Measurements from ENCODE around the gene COL6A2. TPM values are rescaled to one million over a fixed set of nuclear protein-coding genes. Genes with fewer than 3 reads are reported as not detected.

COL6A2 gene
- total and polyA plus RNA-seq, 2 experiments from 2014 or later, result 509 to 832 TPM

DNA sequence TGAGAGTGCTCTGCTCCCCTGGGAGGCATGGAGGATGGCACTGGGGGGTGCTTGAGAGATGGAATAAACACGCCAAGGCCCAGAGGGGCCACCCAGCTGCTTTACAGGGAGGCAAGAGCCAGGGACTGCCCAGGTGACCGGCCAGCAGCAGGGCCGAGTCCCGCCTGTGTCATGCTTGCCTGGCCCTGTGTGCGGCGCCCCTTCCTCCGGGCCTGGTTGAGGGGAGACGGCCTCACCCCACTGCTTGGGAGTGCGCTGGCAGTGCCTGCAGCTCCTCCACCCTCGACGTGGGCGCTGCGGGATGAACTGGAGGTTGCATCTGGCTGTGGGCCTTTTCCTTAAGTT, 33.1 kb upstream of the COL6A2 start:
- Histone ChIP-seq H2AFZ (no peak overlapping the region), H3K27me3 (no peaks in the 10 kb centered on the region)
- 74% methylated on average over 13 of the region's 13 CpGs for WGBS (ENCODE audit: low lambda C conversion rate, missing lambda C conversion rate)

DNA sequence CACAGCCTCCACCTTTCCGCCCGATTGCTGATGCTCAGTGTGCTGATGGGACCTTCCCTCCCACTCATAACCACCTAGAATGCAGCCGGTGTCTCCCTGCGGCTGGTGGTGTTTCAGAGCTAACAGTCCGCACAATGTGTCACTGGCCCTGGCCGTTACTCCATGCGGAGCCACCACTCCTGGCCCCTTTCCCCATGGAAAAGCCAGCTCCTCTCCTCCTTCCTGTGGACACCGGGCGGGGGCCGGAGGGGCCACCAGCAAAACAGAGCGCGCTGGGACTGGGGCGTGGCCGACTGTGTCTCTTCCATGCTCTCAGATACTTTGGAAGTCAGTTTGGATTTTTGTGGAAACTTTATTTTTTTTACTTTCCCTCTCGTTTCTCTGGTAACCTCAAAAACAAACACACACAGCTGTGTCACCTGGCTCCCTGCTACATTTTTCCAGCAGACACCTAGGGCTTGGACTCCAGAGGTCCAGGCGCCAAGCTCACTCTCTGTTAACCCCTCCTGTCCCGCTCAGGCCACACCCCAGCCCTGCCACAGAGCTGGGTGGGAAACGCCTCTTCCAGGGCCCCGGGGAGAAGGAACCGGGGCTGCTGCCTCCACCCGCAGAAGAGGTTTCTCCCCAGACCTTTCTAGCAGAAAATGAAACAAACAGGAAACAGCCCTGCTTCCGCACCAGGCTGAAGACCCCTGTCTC, 32.5 kb upstream of the COL6A2 start:
- TF ChIP-seq EZH2phosphoT487 (IDR thresholded peaks at IDR 0.05; ENCODE audit: low read depth, severe bottlenecking, unreplicated experiment) (no peak), EZH2 (IDR thresholded peaks at IDR 0.05; ENCODE audit: borderline replicate concordance) (no peak)
- TF ChIP-seq, protein P1, sequence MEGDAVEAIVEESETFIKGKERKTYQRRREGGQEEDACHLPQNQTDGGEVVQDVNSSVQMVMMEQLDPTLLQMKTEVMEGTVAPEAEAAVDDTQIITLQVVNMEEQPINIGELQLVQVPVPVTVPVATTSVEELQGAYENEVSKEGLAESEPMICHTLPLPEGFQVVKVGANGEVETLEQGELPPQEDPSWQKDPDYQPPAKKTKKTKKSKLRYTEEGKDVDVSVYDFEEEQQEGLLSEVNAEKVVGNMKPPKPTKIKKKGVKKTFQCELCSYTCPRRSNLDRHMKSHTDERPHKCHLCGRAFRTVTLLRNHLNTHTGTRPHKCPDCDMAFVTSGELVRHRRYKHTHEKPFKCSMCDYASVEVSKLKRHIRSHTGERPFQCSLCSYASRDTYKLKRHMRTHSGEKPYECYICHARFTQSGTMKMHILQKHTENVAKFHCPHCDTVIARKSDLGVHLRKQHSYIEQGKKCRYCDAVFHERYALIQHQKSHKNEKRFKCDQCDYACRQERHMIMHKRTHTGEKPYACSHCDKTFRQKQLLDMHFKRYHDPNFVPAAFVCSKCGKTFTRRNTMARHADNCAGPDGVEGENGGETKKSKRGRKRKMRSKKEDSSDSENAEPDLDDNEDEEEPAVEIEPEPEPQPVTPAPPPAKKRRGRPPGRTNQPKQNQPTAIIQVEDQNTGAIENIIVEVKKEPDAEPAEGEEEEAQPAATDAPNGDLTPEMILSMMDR (IDR thresholded peaks at IDR 0.05; ENCODE audit: poor library complexity), result no peak
- Histone ChIP-seq H3K79me2 (no peaks in the 10 kb centered on the region), H2AFZ (no peak overlapping the region), H3K9me3 (ENCODE audit: low read depth) (no peaks in the 10 kb centered on the region), H3K36me3 (replicated peaks; ENCODE audit: insufficient read depth, low read depth) (no peaks in the 10 kb centered on the region), H3K4me1 (ENCODE audit: insufficient read depth) (peaks cover 31% of the 10 kb centered on the region), H3K27ac (peak overlapping the region; percentile 95), H3K9me2 (replicated peaks; ENCODE audit: insufficient read depth) (no peaks in the 10 kb centered on the region), H3K4me3 (no peak overlapping the region), H3K27me3 (no peaks in the 10 kb centered on the region), H4K20me1 (ENCODE audit: insufficient read depth, poor library complexity, severe bottlenecking) (no peaks in the 10 kb centered on the region), H3K4me2 (peak overlapping the region; percentile 64)
- peak; percentile 45 for DNase-seq (ENCODE audit: low spot score)
- 44% methylated on average over 22 of the region's 22 CpGs for WGBS (ENCODE audit: low lambda C conversion rate, missing lambda C conversion rate)

More for the DNA sequence above, 33.1 kb upstream of the COL6A2 start:
- Histone ChIP-seq H3K4me3 (no peak overlapping the region), H3K36me3 (replicated peaks; ENCODE audit: insufficient read depth, low read depth) (no peaks in the 10 kb centered on the region), H3K27ac (peak overlapping the region; percentile 95), H3K79me2 (no peaks in the 10 kb centered on the region), H3K4me1 (ENCODE audit: insufficient read depth) (peaks cover 31% of the 10 kb centered on the region), H4K20me1 (ENCODE audit: insufficient read depth, poor library complexity, severe bottlenecking) (no peaks in the 10 kb centered on the region), H3K9me3 (ENCODE audit: low read depth) (no peaks in the 10 kb centered on the region), H3K9me2 (replicated peaks; ENCODE audit: insufficient read depth) (no peaks in the 10 kb centered on the region), H3K4me2 (no peak overlapping the region)
- TF ChIP-seq, protein P1 (IDR thresholded peaks at IDR 0.05; ENCODE audit: poor library complexity), result no peak
- TF ChIP-seq EZH2phosphoT487 (IDR thresholded peaks at IDR 0.05; ENCODE audit: low read depth, severe bottlenecking, unreplicated experiment), result no peak
- TF ChIP-seq EZH2 (IDR thresholded peaks at IDR 0.05; ENCODE audit: borderline replicate concordance), result no peak
- no peak for DNase-seq (ENCODE audit: low spot score)

DNA sequence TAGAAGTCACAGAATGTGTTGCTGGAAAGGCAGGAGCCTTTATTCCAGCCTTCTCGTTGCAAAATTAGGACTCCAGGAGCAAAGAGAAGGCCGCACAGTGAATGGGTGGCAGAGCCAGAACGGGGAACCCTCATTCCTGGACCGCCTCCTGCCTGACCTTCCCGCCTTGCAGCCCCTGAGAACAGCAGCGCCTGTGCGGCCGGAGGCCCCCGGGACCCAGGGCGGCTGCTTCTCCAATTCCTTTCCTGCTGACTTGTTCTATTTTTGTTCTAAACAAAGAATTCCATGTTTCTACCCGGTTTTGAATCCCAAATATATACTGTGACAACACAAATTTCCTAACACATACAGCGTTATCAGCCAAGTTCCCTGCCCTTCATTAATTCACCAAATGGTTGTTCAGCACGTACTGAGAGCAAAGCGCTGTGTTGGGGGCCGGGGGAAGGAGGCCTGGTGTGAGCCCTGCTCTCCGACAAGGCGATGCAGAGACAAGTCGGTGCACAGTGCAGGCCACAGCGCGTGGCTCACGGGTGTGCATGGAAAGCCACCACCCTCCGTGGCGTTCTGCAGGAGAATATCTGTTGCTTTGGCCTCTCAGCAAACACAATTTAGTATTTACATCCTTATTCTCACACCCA, 31.9 kb upstream of the COL6A2 start:
- Histone ChIP-seq H3K4me3 (no peak overlapping the region), H3K36me3 (replicated peaks; ENCODE audit: insufficient read depth, low read depth) (no peaks in the 10 kb centered on the region), H3K4me2 (peak overlapping the region; percentile 64), H3K27ac (peak overlapping the region; percentile 95), H3K27me3 (no peaks in the 10 kb centered on the region), H3K9me2 (replicated peaks; ENCODE audit: insufficient read depth) (no peaks in the 10 kb centered on the region), H4K20me1 (ENCODE audit: insufficient read depth, poor library complexity, severe bottlenecking) (no peaks in the 10 kb centered on the region), H3K79me2 (no peaks in the 10 kb centered on the region), H2AFZ (no peak overlapping the region), H3K9me3 (ENCODE audit: low read depth) (no peaks in the 10 kb centered on the region), H3K4me1 (ENCODE audit: insufficient read depth) (peaks cover 31% of the 10 kb centered on the region)
- DNase-seq (ENCODE audit: low spot score), result no peak
- TF ChIP-seq EZH2phosphoT487 (IDR thresholded peaks at IDR 0.05; ENCODE audit: low read depth, severe bottlenecking, unreplicated experiment) (no peak), EZH2 (IDR thresholded peaks at IDR 0.05; ENCODE audit: borderline replicate concordance) (no peak)
- TF ChIP-seq, protein P1 (IDR thresholded peaks at IDR 0.05; ENCODE audit: poor library complexity), result no peak
- WGBS (ENCODE audit: low lambda C conversion rate, missing lambda C conversion rate), result 75% methylated on average over 23 of the region's 23 CpGs
